H1 (cell line): ENCODE results near the gene PPP1R1B.

Experiments used
- CTCF ChIP-seq, 3 experiments: IDR thresholded peaks; 1 replicate in 2 of 3; 2 replicates in 1 of 3; pipeline versions ENCODE4 v1.5.1 to v1.6.1; 2011; ENCODE audit warnings: low read length in 3 of 3, mild to moderate bottlenecking in 3 of 3, inconsistent platforms in 2 of 3, low read depth in 1 of 3, moderate library complexity in 1 of 3; ENCODE audit not compliant: insufficient read depth in 1 of 3; ENCODE audit errors: control extremely low read depth in 1 of 3
- EP300 ChIP-seq, 2 experiments: IDR thresholded peaks; 1 replicate in 1 of 2; 2 replicates in 1 of 2; pipeline ENCODE4 v1.6.1; 2011 to 2012; ENCODE audit warnings: low read depth in 2 of 2, low read length in 2 of 2, mild to moderate bottlenecking in 2 of 2, borderline replicate concordance in 1 of 2, inconsistent platforms in 1 of 2, moderate library complexity in 1 of 2
- GABPA ChIP-seq: IDR thresholded peaks from 2 replicates; pipeline ENCODE4 v1.6.1; 2011; ENCODE audit warnings: mild to moderate bottlenecking, low read length, moderate library complexity, borderline replicate concordance; ENCODE audit not compliant: insufficient read depth
- POLR2A ChIP-seq, 2 experiments: IDR thresholded peaks; 1 replicate in 1 of 2; 2 replicates in 1 of 2; pipeline ENCODE4 v1.6.1; 2011; ENCODE audit warnings: low read depth in 2 of 2, low read length in 2 of 2, mild to moderate bottlenecking in 2 of 2; ENCODE audit errors: control extremely low read depth in 1 of 2
- POLR2AphosphoS5 ChIP-seq: IDR thresholded peaks from 2 replicates; pipeline ENCODE4 v1.6.1; 2011; ENCODE audit warnings: low read depth, low read length
- POU5F1 ChIP-seq: IDR thresholded peaks from 2 replicates; pipeline ENCODE4 v1.6.1; 2011; ENCODE audit warnings: low read depth, mild to moderate bottlenecking, low read length, moderate library complexity

- TF ChIP-seq EP300 (IDR thresholded peaks at IDR 0.05; ENCODE audit: borderline replicate concordance in 1 of 2, low read depth in 2 of 2, low read length in 2 of 2) = no peak
- no peak for TF ChIP-seq POLR2AphosphoS5
- TF ChIP-seq CTCF (IDR thresholded peaks at IDR 0.05; ENCODE audit: control extremely low read depth in 1 of 3, insufficient read depth in 1 of 3, low read depth in 1 of 3, low read length in 3 of 3) = no peak
- TF ChIP-seq POLR2A (IDR thresholded peaks at IDR 0.05; ENCODE audit: control extremely low read depth in 1 of 2, low read depth in 2 of 2, low read length in 2 of 2) = no peak
- no peak for TF ChIP-seq POU5F1
- no peak for TF ChIP-seq GABPA
These were observed 33.2 kb downstream of the PPP1R1B start for GRCh38 chr17:39660011-39660360.
